Panc1 (cell line): ENCODE measurements around the gene AMIGO3. TPM values are rescaled to one million over a fixed set of nuclear protein-coding genes. Genes with fewer than 3 reads are reported as not detected.
"Not testable (repeated sequence)": the region's sequence is repeated elsewhere in the genome, so short reads cannot be mapped to it uniquely, and the experiment has no call there.

Experiments used
- ATAC-seq: fragments of 200-7000 bp; cut with Tn5 transposase; 2 replicates; pipeline ENCODE4 v1.9.1; 2020; ENCODE audit warnings: mild to moderate bottlenecking, moderate library complexity
- BruUV-seq: library from RNA; stranded (reverse); fragments of 400-500 nt; replicated peaks from 2 replicates; lab custom pipeline; 2021; lab: Mats Ljungman, UMichigan
- CTCF ChIA-PET: fragments of 300-600 bp; sonication (Branson Sonifier 250); formaldehyde crosslinking; loops from one replicate; lab custom pipeline; 2022; ENCODE audit warnings: antibody characterized with exemption; lab: Charles Lee
- POLR2A ChIA-PET: fragments of 300-600 bp; sonication (Branson Sonifier 250); formaldehyde crosslinking; loops from one replicate; lab custom pipeline; 2022; ENCODE audit warnings: antibody characterized with exemption; lab: Charles Lee
- DNase-seq: peaks from one replicate; pipeline ENCODE4 v3.0.0-alpha.2; 2010; ENCODE audit warnings: low read depth, low spot score
- H3K27ac ChIP-seq: 2 replicates; pipeline ENCODE4 v1.5.1; 2011; ENCODE audit warnings: mild to moderate bottlenecking, low read length, inconsistent platforms
- H3K27me3 ChIP-seq: fragments of 200-500 bp; sonication (Bioruptor generic); 2 replicates; pipeline ENCODE4 v1.6.0; 2014; ENCODE audit warnings: low read length, inconsistent platforms; ENCODE audit not compliant: control insufficient read depth, insufficient read depth
- H3K36me3 ChIP-seq: fragments of 200-500 bp; sonication (Bioruptor generic); 2 replicates; pipeline ENCODE4 v1.5.1; 2014; ENCODE audit warnings: inconsistent platforms, mild to moderate bottlenecking, low read length, moderate library complexity; ENCODE audit not compliant: control insufficient read depth, insufficient read depth
- H3K4me1 ChIP-seq: 2 replicates; pipeline ENCODE4 v1.5.1; 2011; ENCODE audit warnings: inconsistent platforms, mild to moderate bottlenecking, low read length, moderate library complexity; ENCODE audit not compliant: control insufficient read depth, insufficient read depth
- H3K4me3 ChIP-seq, 2 experiments: 2 replicates each; pipeline ENCODE4 v1.5.1; 2011 to 2012; ENCODE audit warnings: low read depth in 2 of 2, low read length in 2 of 2, mild to moderate bottlenecking in 2 of 2, inconsistent platforms in 1 of 2, moderate library complexity in 1 of 2
- H3K9me3 ChIP-seq: fragments of 200-500 bp; sonication (Bioruptor generic); 2 replicates; pipeline ENCODE4 v1.5.1; 2014; ENCODE audit warnings: low read depth, mild to moderate bottlenecking, inconsistent platforms, low read length, moderate library complexity; ENCODE audit not compliant: control insufficient read depth, insufficient read depth
- CTCF ChIP-seq: fragments of 450-650 bp; IDR thresholded peaks from 2 replicates; pipeline ENCODE4 v1.5.1; 2017; ENCODE audit warnings: mild to moderate bottlenecking
- POLR2AphosphoS5 ChIP-seq: IDR thresholded peaks from 2 replicates; pipeline ENCODE4 v1.6.1; 2012; ENCODE audit warnings: mild to moderate bottlenecking, low read depth, low read length, moderate library complexity
- REST ChIP-seq, 2 experiments: IDR thresholded peaks; 2 replicates each; pipeline ENCODE4 v1.6.1; 2011 to 2012; ENCODE audit warnings: low read depth in 2 of 2, control low read depth in 1 of 2, low read length in 1 of 2, mild to moderate bottlenecking in 1 of 2, moderate library complexity in 1 of 2; ENCODE audit not compliant: insufficient read depth in 1 of 2
- SIN3A ChIP-seq: IDR thresholded peaks from 2 replicates; pipeline ENCODE4 v1.6.1; 2012; ENCODE audit warnings: low read depth, mild to moderate bottlenecking, low read length, moderate library complexity, borderline replicate concordance; ENCODE audit not compliant: insufficient read depth
- TCF7L2 ChIP-seq: IDR thresholded peaks from 2 replicates; pipeline ENCODE4 v1.6.1; 2011; ENCODE audit warnings: mild to moderate bottlenecking, low read depth, low read length, inconsistent platforms
- in situ Hi-C: cut with HindIII; loops from 2 replicates; pipeline ENCODE4 v1.10.0; 2016; ENCODE audit warnings: low sequenced_read_pairs, low pct_unique_long_range_greater_than_20kb
- intact Hi-C: fragments of 100-400 bp; cut with micrococcal nuclease; formaldehyde crosslinking; loops from one replicate; pipeline ENCODE4 v1.10.0; 2022; ENCODE audit not compliant: unreplicated experiment
- total RNA-seq: library from RNA; stranded (reverse); gene quantifications from one replicate; pipeline ENCODE4 v1.2.1, GENCODE V29; 2021; ENCODE audit not compliant: unreplicated experiment

AMIGO3 gene
- total RNA-seq, 1 experiment from 2014 or later: 0.72 TPM

- no peak for TF ChIP-seq POLR2AphosphoS5
- no peak for TF ChIP-seq TCF7L2
- TF ChIP-seq REST (IDR thresholded peaks at IDR 0.05; ENCODE audit: insufficient read depth in 1 of 2, low read depth in 2 of 2, low read length in 1 of 2): no peak
- TF ChIP-seq SIN3A: no peak
- TF ChIP-seq CTCF: no peak
- Histone ChIP-seq H3K4me1 (no peaks in the 10 kb centered on the region), H3K36me3 (no peaks in the 10 kb centered on the region), H3K4me3 (no peak overlapping the region), H3K27ac (no peak overlapping the region), H3K27me3 (no peaks in the 10 kb centered on the region), H3K9me3 (no peaks in the 10 kb centered on the region)
- ATAC-seq (0 out of 2 replicates have a peak, but pooled peaks have one; percentile 17), DNase-seq (no peak)
- in situ Hi-C loops: no loop called here
- BruUV-seq: no TSS peak
- POLR2A ChIA-PET: no interaction called here
- CTCF ChIA-PET: no interaction called here
- intact Hi-C loops: no loop called here
These were observed 20.1 kb downstream of the AMIGO3 start for GRCh38 chr3:49699281-49699979.

- H3K27ac ChIP-seq, ATAC-seq, in situ Hi-C loops, POLR2A ChIA-PET, intact Hi-C loops, H3K36me3 ChIP-seq, DNase-seq, BruUV-seq, CTCF ChIA-PET, H3K9me3 ChIP-seq, H3K4me3 ChIP-seq, H3K4me1 ChIP-seq, H3K27me3 ChIP-seq: not testable (repeated sequence)
These were observed 24.0 kb downstream of the AMIGO3 start for GRCh38 chr3:49695350-49696015.

- H3K9me3 ChIP-seq, ATAC-seq, BruUV-seq, in situ Hi-C loops, H3K36me3 ChIP-seq, H3K27ac ChIP-seq, H3K27me3 ChIP-seq, intact Hi-C loops, H3K4me1 ChIP-seq, H3K4me3 ChIP-seq, POLR2A ChIA-PET, CTCF ChIA-PET, DNase-seq: not testable (repeated sequence)
These were observed 24.9 kb downstream of the AMIGO3 start for GRCh38 chr3:49694409-49695070.

- intact Hi-C loops, CTCF ChIA-PET, H3K4me1 ChIP-seq, H3K27me3 ChIP-seq, H3K27ac ChIP-seq, ATAC-seq, in situ Hi-C loops, H3K9me3 ChIP-seq, DNase-seq, H3K4me3 ChIP-seq, POLR2A ChIA-PET, H3K36me3 ChIP-seq, BruUV-seq: not testable (repeated sequence)
These were observed 28.0 kb downstream of the AMIGO3 start for GRCh38 chr3:49691481-49691880.

- DNase-seq, H3K4me3 ChIP-seq, POLR2A ChIA-PET, CTCF ChIA-PET, in situ Hi-C loops, ATAC-seq, intact Hi-C loops, H3K4me1 ChIP-seq, H3K9me3 ChIP-seq, BruUV-seq, H3K27ac ChIP-seq, H3K27me3 ChIP-seq, H3K36me3 ChIP-seq: not testable (repeated sequence)
These were observed 28.6 kb downstream of the AMIGO3 start for GRCh38 chr3:49690856-49691255.
